ENCODE measurements around the gene CYFIP1.

Gene CYFIP1

GRCh38 chr15:22918056-22918455 lies 62.1 kb downstream of the CYFIP1 start:
- DNase-seq (ENCODE audit: low read depth) = peak; percentile 75

- no peak for DNase-seq (ENCODE audit: low read depth)
Measured at GRCh38 chr15:22917556-22917955, 62.6 kb downstream of the CYFIP1 start.

GRCh38 chr15:22916606-22917350 lies 63.4 kb downstream of the CYFIP1 start:
- no peak for DNase-seq (ENCODE audit: low read depth)

DNA sequence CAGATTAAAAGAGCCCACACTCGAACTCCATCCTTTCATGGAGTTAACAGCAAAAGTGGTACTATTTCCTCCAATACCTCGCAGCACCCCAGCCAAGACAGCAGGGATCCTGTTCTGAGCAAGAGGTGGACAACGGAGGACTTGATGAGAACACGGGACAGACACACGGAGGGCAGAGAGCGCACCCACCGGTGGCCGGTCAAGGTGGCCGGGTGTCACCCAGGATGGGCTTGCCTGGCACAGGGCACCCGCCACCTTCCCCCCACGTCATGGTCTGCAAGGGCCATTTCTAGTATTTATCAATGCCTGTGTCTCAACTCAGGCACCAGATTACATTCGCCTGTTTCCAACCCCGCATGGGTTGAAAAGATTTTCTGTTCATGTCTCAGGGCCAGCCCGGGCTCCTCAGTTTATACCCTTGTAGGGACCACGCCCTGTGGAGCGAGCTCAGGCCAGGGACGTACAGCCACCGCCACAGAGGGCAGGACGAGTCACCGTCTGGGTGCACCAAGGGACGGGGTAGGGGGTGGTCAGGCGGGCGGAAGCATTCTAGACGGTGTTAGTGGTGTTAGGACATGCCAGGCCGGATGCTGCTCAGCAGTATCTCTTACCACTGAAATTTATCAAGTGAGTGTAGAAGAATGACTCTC lies 64.2 kb downstream of the CYFIP1 start:
- DNase-seq (ENCODE audit: low read depth) = no peak

DNA sequence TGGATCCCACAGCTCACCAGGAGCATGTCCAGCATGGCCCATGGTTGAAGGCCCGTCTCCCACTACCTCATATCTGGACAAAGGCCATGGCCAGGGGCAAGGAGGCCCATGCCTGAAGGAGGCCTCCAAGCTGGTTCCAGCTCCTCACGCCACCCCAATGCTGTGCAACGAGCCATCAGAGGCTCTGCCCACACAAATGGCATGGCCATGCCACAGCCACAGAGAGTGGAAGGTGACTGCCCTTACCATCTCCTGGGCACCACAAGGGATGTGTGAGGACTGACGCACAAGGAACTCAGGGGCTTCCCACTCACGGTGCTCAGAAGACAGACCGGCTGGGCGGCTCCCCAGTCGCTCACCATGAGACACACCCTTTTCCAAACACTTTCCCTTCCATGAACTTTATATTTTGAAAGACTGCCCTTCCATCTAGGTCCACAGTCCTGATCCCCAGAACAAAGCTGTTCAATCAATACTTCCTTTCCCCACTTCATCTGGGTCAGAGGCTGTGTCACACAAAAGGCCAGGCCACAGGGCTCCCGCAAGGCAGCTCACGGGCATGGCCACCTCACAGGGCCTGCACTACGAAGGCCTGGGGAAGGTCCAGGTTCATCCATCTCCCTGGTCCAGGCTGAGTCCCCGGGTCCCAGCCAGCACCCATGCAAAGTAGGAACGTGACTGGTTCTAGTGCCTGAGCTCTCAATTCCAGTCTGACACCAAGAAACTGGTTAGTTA lies 66.4 kb downstream of the CYFIP1 start:
- DNase-seq (ENCODE audit: low read depth) = no peak

DNA sequence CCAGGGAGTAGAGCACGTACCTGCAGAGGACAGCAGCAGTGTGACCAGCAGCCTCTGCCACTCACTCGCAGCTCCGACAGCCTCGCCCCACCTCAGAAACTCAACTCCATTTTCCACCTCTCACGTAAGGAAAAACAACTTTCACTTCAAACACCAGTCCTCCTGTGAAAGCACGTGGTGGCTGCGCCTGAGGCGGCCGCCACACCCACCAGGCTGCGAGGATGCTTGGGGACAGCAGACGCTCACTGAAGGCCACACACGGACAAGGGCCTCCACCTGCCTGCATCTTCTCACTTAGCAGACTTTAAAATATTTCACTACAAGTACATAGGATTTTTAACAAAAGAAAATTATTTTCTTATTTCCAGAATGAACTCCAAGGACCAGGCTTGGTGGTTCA lies 67.9 kb downstream of the CYFIP1 start:
- no peak for DNase-seq (ENCODE audit: low read depth)

- no peak for DNase-seq (ENCODE audit: low read depth)
Measured at GRCh38 chr15:22911306-22911705, 68.9 kb downstream of the CYFIP1 start.

DNA sequence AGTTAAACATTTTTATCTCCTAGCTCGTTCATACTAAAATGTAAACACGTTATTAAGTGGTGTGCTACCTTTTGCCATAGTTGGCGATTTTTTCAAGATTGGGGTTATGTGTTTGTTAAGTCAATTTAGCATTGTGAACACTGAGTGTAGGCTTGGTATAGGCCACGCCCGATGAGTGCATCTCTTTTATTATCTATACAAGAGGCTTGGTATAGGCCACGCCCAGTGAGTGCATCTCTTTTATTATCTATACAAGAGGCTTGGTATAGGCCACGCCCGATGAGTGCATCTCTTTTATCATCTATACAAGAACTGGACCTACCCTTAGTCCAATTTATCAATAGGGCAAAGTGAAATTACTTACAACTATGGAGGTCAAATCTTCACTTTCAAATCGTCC lies 71.3 kb downstream of the CYFIP1 start:
- no peak for DNase-seq (ENCODE audit: low read depth)

DNA sequence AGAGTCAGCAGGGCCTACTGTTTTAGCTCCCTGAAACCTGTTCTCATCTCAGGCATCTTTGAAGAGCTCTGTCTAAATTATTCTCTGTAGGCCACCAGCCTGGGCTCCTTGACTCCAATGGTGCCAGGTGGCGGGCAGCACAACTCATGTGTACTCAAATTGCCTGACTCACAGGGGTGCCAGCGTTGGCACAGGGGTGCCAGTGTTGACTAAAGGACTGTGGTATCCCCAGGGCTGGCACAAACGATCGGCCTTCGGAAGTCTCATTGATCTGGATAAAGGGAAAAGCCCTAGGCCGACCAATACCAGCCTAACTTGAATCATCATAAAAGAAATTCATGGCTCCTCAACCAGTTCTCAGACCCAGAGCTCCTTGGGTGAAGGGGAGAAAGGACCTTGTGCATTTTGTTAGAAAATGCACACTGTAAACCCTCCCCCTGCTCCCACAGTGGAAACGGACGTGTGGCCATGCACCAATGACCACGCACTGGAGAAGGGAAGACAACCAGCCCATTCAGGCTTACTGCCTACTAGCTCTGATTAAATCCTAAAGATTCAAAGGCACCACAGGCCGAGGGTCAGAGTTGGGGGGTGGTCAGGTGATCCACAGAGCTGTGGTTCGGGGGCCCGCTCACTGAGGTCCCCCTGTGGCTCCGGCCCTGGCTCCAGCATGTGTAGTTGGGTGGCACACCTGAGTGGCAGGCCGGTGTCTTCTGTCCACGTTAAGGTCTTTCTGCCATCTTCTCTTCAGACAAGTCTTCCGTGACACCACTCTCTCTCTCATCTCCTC lies 72.8 kb downstream of the CYFIP1 start:
- DNase-seq (ENCODE audit: low read depth) = no peak

GRCh38 chr15:22904736-22905135 lies 75.4 kb downstream of the CYFIP1 start:
- no peak for DNase-seq (ENCODE audit: low read depth)

- DNase-seq (ENCODE audit: low read depth) = no peak
Measured at GRCh38 chr15:22903961-22904534, 76.1 kb downstream of the CYFIP1 start.

DNA sequence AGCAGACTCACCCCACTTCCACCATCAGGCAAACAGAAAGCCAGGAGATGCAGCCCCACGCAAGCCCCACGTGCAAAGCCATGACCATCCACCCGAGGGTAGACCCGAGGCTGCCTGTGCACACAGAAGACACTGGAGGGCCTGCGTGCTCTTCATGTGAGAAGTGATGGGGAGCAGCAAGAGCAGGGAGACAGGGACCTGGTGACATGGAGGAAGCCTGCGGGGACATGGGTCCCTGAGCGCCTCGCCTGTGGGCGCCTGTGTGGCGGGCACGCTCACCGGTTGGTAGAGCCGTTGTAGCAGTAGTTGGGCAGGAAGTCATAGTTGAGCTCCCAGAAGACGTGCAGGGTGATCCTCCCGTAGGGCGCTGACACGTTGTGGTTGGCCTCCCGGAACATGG lies 76.7 kb downstream of the CYFIP1 start:
- no peak for DNase-seq (ENCODE audit: low read depth)

GRCh38 chr15:22902981-22903380 lies 77.2 kb downstream of the CYFIP1 start:
- DNase-seq (ENCODE audit: low read depth) = no peak

DNA sequence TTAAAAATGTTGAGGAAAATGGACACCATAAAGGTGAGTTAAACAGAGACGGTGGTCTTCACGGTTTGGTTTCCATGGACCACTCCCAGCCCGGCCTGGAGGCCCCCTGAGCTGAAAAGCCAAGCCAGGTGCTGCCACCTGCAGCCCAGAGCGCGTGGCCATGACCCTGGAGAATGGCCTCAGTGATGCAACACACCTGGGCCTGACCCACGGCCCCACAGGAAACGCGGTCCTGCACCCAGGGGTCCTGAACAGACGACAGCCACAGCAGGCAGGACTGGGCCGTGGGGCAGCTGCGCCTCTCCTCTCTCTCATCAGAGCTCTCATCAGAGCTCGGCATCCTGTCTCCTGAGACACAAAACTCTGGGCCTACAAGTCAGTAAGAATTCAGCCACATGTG lies 77.6 kb downstream of the CYFIP1 start:
- DNase-seq (ENCODE audit: low read depth) = no peak

- DNase-seq (ENCODE audit: low read depth) = no peak
Measured at GRCh38 chr15:22902046-22902445, 78.1 kb downstream of the CYFIP1 start.

- peak; percentile 92 for DNase-seq (ENCODE audit: low read depth)
Measured at GRCh38 chr15:22895465-22896190, 84.5 kb downstream of the CYFIP1 start.

- DNase-seq (ENCODE audit: low read depth) = no peak
Measured at GRCh38 chr15:22893881-22894280, 86.3 kb downstream of the CYFIP1 start.

DNA sequence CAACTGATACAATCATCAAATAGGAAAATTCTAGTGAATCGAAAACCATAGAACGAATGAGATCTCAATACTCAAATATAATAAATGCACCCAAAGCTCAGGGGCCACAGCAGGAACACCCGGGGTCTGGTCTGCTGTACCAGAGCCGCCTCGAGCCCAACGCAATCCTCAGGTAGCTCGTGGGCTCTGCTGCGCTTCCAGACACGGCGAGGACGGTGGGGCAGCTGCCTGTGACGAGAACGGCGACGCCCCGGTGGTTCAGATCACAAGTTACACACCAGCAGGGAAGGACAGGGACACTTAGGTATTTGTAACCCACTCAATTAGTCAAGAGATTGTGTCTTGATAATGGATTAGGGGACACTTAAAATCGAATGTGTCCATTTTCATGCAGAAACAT lies 87.1 kb downstream of the CYFIP1 start:
- no peak for DNase-seq (ENCODE audit: low read depth)

DNA sequence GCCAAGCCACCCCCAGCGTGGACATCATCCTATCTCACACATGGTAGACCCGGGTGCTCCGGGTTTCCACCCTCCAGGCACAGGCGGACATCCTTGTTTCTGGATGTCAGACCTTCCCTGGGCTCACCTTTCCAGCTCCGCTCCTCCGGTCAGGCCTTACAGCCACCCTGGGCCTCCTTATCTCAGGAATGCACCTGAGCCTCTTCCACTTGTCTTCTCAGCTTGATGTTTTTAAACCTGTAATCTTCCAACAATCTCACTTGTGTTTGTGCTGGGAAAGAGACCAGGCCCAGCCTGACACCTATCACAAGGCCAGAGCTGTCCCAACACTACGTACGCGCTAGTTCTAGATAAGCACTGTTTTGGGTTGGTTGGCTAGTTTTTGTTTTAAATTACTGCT lies 87.8 kb downstream of the CYFIP1 start:
- no peak for DNase-seq (ENCODE audit: low read depth)

DNA sequence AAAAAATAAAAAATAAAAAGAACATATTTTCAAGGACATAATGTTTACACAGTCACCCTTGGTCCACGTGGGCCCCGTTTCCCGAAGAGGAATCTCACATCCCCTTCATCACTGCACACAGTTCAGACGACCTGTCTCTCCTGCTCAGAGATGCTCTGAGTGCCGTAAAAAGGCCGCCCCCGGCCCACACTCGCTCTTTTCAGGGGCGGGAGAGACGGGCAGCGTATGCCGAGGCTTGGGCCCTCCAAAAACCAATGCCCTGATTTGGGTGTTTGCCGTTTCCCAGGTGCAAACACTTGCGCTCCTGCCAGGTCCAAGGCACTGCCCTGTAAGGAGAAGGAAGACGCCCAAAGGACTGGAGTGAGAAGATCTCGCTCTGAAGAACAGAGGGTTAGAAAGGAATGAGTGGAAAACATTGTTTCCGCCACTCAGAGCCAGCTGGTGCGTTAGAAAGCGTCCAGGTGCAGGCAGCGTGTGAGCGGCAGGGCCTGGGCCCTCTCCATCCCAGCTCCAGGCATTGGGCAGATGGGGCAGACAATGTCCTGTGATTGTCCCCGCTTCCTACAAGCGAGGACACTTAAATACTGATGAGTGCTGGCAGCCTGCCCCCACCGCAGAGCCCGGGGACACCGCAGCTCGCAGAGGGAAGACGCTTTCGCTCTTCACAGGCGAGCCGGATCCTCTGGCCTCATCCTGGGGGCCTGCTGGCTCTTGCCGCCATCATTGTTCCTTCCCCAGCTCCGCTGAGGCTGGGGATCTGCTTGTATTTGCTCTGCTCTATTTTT lies 88.5 kb downstream of the CYFIP1 start:
- DNase-seq (ENCODE audit: low read depth) = no peak

GRCh38 chr15:22890296-22890695 lies 89.9 kb downstream of the CYFIP1 start:
- no peak for DNase-seq (ENCODE audit: low read depth)
